HCT116 (cell line): Measurements from ENCODE around the gene SAMD10. TPM values are rescaled to one million over a fixed set of nuclear protein-coding genes. Genes with fewer than 3 reads are reported as not detected.
A peak's percentile ranks its signal among the peaks of the same experiment; 100 is the strongest.
"Not testable (repeated sequence)": the region's sequence is repeated elsewhere in the genome, so short reads cannot be mapped to it uniquely, and the experiment has no call there.

Experiments used
- ATAC-seq: fragments of 200-7000 bp; cut with Tn5 transposase; 2 replicates; pipeline ENCODE4 v1.9.1; 2020; ENCODE audit warnings: mild to moderate bottlenecking, moderate library complexity
- BruUV-seq: library from RNA; stranded (reverse); fragments of 400-500 nt; replicated peaks from 2 replicates; lab custom pipeline; 2021; lab: Mats Ljungman, UMichigan
- CTCF ChIA-PET: fragments of 300-600 bp; sonication (Branson Sonifier 250); formaldehyde crosslinking; loops from one replicate; lab custom pipeline; 2021; ENCODE audit warnings: antibody characterized with exemption; lab: Charles Lee
- POLR2A ChIA-PET: fragments of 300-600, 350-600 bp; sonication (Branson Sonifier 250); formaldehyde crosslinking; loops from one replicate; lab custom pipeline; 2021; ENCODE audit warnings: antibody characterized with exemption; lab: Charles Lee
- RAD21 ChIA-PET, 2 experiments: fragments of 300-600 bp; sonication (Branson Sonifier 250); formaldehyde crosslinking; loops; one replicate each; lab custom pipeline; 2023; ENCODE audit warnings: low total read pairs in 2 of 2; ENCODE audit not compliant: uncharacterized antibody in 2 of 2, unreplicated experiment in 2 of 2, low non-redundant PET in 1 of 2; lab: Charles Lee
- DNase-seq: peaks from one replicate; pipeline ENCODE4 v3.0.0-alpha.2; 2010; ENCODE audit warnings: low read depth, low spot score
- H2AFZ ChIP-seq: fragments of 200-600 bp; shearing (Covaris generic), sonication (generic); 2 replicates; pipeline ENCODE4 v1.6.1; 2017; ENCODE audit warnings: low read depth, mixed run types, mixed read lengths, antibody characterized with exemption, low read length; ENCODE audit not compliant: poor library complexity, severe bottlenecking
- H3K27ac ChIP-seq: 2 replicates; pipeline ENCODE4 v1.5.1; 2012; ENCODE audit warnings: low read depth, low read length
- H3K27me3 ChIP-seq: fragments of 200-600 bp; sonication (generic); 2 replicates; pipeline ENCODE4 v1.6.1; 2016; ENCODE audit warnings: mixed run types, low read length, mixed read lengths; ENCODE audit not compliant: insufficient read depth
- H3K36me3 ChIP-seq, 2 experiments: fragments of 200-500 bp in 1 of 2; fragments of 200-600 bp in 1 of 2; sonication (Bioruptor generic) in 1 of 2; sonication (generic) in 1 of 2; 2 replicates each; pipeline versions ENCODE4 v1.5.1 to v1.6.1; 2014 to 2016; ENCODE audit warnings: low read length in 2 of 2, inconsistent platforms in 1 of 2, mixed read lengths in 1 of 2, mixed run types in 1 of 2; ENCODE audit not compliant: insufficient read depth in 2 of 2, control insufficient read depth in 1 of 2
- H3K4me1 ChIP-seq, 2 experiments: fragments of 200-600 bp in 1 of 2; sonication (generic) in 1 of 2; 2 replicates each; pipeline versions ENCODE4 v1.5.1 to v1.6.1; 2012 to 2017; ENCODE audit warnings: low read length in 2 of 2, inconsistent platforms in 1 of 2, mild to moderate bottlenecking in 1 of 2, mixed read lengths in 1 of 2, mixed run types in 1 of 2, moderate library complexity in 1 of 2; ENCODE audit not compliant: insufficient read depth in 2 of 2, control insufficient read depth in 1 of 2
- H3K4me2 ChIP-seq: fragments of 200-600 bp; sonication (generic); 2 replicates; pipeline ENCODE4 v1.6.1; 2017; ENCODE audit warnings: mixed run types, low read length, mixed read lengths
- H3K4me3 ChIP-seq, 2 experiments: fragments of 200-600 bp in 1 of 2; sonication (generic) in 1 of 2; replicated peaks in 1 of 2; 2 replicates each; pipeline ENCODE4 v1.5.1; 2011 to 2016; ENCODE audit warnings: low read length in 2 of 2, control low read depth in 1 of 2, low read depth in 1 of 2, mild to moderate bottlenecking in 1 of 2, mixed read lengths in 1 of 2, mixed run types in 1 of 2
- H3K79me2 ChIP-seq: fragments of 200-600 bp; sonication (generic); 2 replicates; pipeline ENCODE4 v1.6.1; 2017; ENCODE audit warnings: mild to moderate bottlenecking, mixed run types, low read length, moderate library complexity, mixed read lengths; ENCODE audit not compliant: insufficient read depth
- H3K9ac ChIP-seq: fragments of 200-600 bp; sonication (generic); 2 replicates; pipeline ENCODE4 v1.6.1; 2016; ENCODE audit warnings: low read length, mixed read lengths
- H3K9me2 ChIP-seq: fragments of 200-600 bp; sonication (generic), shearing (Covaris generic); 2 replicates; pipeline ENCODE4 v1.6.1; 2017; ENCODE audit warnings: mixed run types, mild to moderate bottlenecking, moderate library complexity; ENCODE audit not compliant: insufficient read depth
- H3K9me3 ChIP-seq, 2 experiments: fragments of 200-500 bp in 1 of 2; fragments of 200-600 bp in 1 of 2; sonication (Bioruptor generic) in 1 of 2; sonication (generic) in 1 of 2; 2 replicates each; pipeline ENCODE4 v1.6.1; 2014 to 2017; ENCODE audit warnings: low read length in 2 of 2, mixed read lengths in 2 of 2, inconsistent platforms in 1 of 2, low read depth in 1 of 2, mild to moderate bottlenecking in 1 of 2, mixed run types in 1 of 2, moderate library complexity in 1 of 2; ENCODE audit not compliant: control insufficient read depth in 1 of 2, insufficient read depth in 1 of 2
- H4K20me1 ChIP-seq: fragments of 200-600 bp; sonication (generic), shearing (Covaris generic); 2 replicates; pipeline ENCODE4 v1.6.1; 2017; ENCODE audit warnings: mixed run types, mild to moderate bottlenecking, moderate library complexity; ENCODE audit not compliant: insufficient read depth
- CEBPB ChIP-seq: IDR thresholded peaks from 2 replicates; pipeline ENCODE4 v1.6.1; 2012; ENCODE audit warnings: low read depth
- EGR1 ChIP-seq: IDR thresholded peaks from 2 replicates; pipeline ENCODE4 v1.6.1; 2012; ENCODE audit warnings: low read depth
- JUND ChIP-seq: IDR thresholded peaks from 2 replicates; pipeline ENCODE4 v1.6.1; 2012
- POLR2A ChIP-seq: IDR thresholded peaks from 2 replicates; pipeline ENCODE4 v1.7.0; 2011; ENCODE audit warnings: borderline replicate concordance; ENCODE audit not compliant: insufficient read depth, insufficient read length; ENCODE audit errors: extremely low read depth
- RAD21 ChIP-seq: IDR thresholded peaks from 2 replicates; pipeline ENCODE4 v1.6.1; 2012; ENCODE audit warnings: low read depth, mild to moderate bottlenecking
- SIN3A ChIP-seq: IDR thresholded peaks from 2 replicates; pipeline ENCODE4 v1.6.1; 2012; ENCODE audit warnings: low read depth
- SRF ChIP-seq: IDR thresholded peaks from 2 replicates; pipeline ENCODE4 v1.6.1; 2012; ENCODE audit warnings: low read depth
- TCF7L2 ChIP-seq: IDR thresholded peaks from 2 replicates; pipeline ENCODE4 v1.7.0; 2011; ENCODE audit warnings: borderline replicate concordance, inconsistent platforms; ENCODE audit not compliant: insufficient read depth, insufficient read length; ENCODE audit errors: extremely low read depth
- YY1 ChIP-seq: IDR thresholded peaks from 2 replicates; pipeline ENCODE4 v1.6.1; 2011; ENCODE audit warnings: low read length, low read depth, moderate library complexity, mild to moderate bottlenecking; ENCODE audit not compliant: insufficient replicate concordance; ENCODE audit errors: extremely low read depth
- ZFX ChIP-seq: fragments of 450-650 bp; IDR thresholded peaks from 2 replicates; pipeline ENCODE4 v1.6.1; 2017
- ZNF274 ChIP-seq: fragments of 200-500 bp; sonication (Bioruptor generic); IDR thresholded peaks from 2 replicates; pipeline ENCODE4 v1.6.1; 2014; ENCODE audit warnings: mild to moderate bottlenecking, low read depth, low read length, inconsistent platforms
- intact Hi-C: fragments of 100-400 bp; cut with micrococcal nuclease; formaldehyde crosslinking; loops from 2 replicates; pipeline ENCODE4 v1.10.0; 2022
- total RNA-seq: library from RNA; stranded (reverse); gene quantifications from one replicate; pipeline ENCODE4 v1.2.1, GENCODE V29; 2021; ENCODE audit not compliant: unreplicated experiment
- TF ChIP-seq, protein P1 (sequence below): IDR thresholded peaks from 2 replicates; pipeline ENCODE4 v1.6.1; 2011; ENCODE audit warnings: mild to moderate bottlenecking, low read length, moderate library complexity; ENCODE audit not compliant: insufficient replicate concordance; ENCODE audit errors: extremely low read depth
- TF ChIP-seq, protein P2 (sequence below): IDR thresholded peaks from 2 replicates; pipeline ENCODE4 v1.6.1; 2012
- TF ChIP-seq, protein P3 (sequence below): IDR thresholded peaks from 2 replicates; pipeline ENCODE4 v1.6.1; 2012; ENCODE audit warnings: low read depth

The SAMD10 gene
- total RNA-seq, 1 experiment from 2014 or later = 4.2 TPM

DNA sequence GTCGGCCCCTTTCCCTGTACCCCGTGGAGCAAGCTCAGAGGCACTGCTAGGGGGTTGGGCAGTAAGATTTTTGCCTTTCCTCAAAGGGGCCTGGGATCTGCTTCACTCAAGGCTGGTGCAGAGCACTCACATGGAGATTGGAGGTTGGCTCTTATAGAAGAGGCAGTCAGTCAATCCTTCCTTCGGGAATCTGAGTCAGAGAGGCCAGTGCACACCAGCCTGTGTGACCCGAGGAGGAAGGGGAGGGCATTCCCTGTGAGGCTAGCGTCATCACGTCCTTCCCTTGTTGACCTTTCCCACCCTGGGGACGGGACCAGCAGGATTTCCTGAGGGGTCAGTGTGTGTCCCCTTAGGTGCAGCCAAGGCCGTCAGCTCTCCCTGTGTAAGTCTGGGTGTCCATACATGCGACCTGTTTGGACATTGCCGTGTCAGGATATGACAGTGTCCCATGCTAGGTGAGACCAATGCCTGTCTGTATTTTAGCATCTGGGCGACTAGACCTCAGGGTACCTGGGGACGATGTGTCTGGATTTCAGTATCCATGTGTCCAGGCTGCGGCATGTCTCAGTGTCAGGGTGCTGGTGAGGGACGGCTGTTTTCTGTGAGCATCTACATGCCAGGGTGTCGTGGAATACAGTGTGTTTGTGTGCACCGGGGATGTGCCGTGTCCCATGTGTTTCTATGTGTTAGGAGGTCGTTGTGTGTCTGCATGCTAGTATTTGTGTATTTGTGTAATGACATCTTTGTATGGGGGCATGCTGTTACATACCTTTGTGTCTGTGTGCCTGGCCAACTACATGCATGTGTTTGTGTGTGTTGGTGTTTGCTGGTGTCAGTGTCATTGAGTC, 6.9 kb downstream of the SAMD10 start:
- no peak overlapping the region for H3K4me2 ChIP-seq
- H3K9me3 ChIP-seq = no peaks in the 10 kb centered on the region
- H3K4me3 ChIP-seq = no peak overlapping the region
- CTCF ChIA-PET = interaction anchor here (1.4 to 2.1 kb wide), 2 partner anchors 434 kb away, joined by 4 to 30 read pairs; partner anchors contain the start of gene PTK6
- H3K27ac ChIP-seq = no peak overlapping the region
- no TSS peak for BruUV-seq
- H3K9me2 ChIP-seq = no peaks in the 10 kb centered on the region
- no peak for DNase-seq
- H2AFZ ChIP-seq = no peak overlapping the region
- H3K79me2 ChIP-seq = peaks cover 4% of the 10 kb centered on the region; the same call in 1 of the 2 replicates
- 0 out of 2 replicates have a peak overlapping the region, but pooled peaks have one; percentile 62 for H3K9ac ChIP-seq
- POLR2A ChIA-PET = interaction anchor here (0.7 kb wide), 1 partner anchor 55 kb away, joined by 3 read pairs; no protein-coding TSS in a partner anchor
- no peak for ATAC-seq
- H3K36me3 ChIP-seq = no peaks in the 10 kb centered on the region
- intact Hi-C loops = loop anchor here (1.0 to 10.0 kb wide), 3 partner anchors 63 to 188 kb away; partner anchors contain the start of genes ABHD16B and TPD52L2
- RAD21 ChIA-PET = no interaction called here
- no peaks in the 10 kb centered on the region for H3K27me3 ChIP-seq
- no peak for TF ChIP-seq ZNF274
- TF ChIP-seq, protein P1, sequence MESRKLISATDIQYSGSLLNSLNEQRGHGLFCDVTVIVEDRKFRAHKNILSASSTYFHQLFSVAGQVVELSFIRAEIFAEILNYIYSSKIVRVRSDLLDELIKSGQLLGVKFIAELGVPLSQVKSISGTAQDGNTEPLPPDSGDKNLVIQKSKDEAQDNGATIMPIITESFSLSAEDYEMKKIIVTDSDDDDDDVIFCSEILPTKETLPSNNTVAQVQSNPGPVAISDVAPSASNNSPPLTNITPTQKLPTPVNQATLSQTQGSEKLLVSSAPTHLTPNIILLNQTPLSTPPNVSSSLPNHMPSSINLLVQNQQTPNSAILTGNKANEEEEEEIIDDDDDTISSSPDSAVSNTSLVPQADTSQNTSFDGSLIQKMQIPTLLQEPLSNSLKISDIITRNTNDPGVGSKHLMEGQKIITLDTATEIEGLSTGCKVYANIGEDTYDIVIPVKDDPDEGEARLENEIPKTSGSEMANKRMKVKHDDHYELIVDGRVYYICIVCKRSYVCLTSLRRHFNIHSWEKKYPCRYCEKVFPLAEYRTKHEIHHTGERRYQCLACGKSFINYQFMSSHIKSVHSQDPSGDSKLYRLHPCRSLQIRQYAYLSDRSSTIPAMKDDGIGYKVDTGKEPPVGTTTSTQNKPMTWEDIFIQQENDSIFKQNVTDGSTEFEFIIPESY = no peak
- TF ChIP-seq CEBPB = no peak
- TF ChIP-seq TCF7L2 = no peak
- no peak for TF ChIP-seq SIN3A
- TF ChIP-seq RAD21 = no peak
- no peak for TF ChIP-seq POLR2A
- TF ChIP-seq YY1 = no peak
- TF ChIP-seq EGR1 = no peak
- TF ChIP-seq ZFX = no peak
- TF ChIP-seq JUND = no peak
- TF ChIP-seq SRF = no peak
- TF ChIP-seq, protein P2, sequence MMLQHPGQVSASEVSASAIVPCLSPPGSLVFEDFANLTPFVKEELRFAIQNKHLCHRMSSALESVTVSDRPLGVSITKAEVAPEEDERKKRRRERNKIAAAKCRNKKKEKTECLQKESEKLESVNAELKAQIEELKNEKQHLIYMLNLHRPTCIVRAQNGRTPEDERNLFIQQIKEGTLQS = no peak
- TF ChIP-seq, protein P3, sequence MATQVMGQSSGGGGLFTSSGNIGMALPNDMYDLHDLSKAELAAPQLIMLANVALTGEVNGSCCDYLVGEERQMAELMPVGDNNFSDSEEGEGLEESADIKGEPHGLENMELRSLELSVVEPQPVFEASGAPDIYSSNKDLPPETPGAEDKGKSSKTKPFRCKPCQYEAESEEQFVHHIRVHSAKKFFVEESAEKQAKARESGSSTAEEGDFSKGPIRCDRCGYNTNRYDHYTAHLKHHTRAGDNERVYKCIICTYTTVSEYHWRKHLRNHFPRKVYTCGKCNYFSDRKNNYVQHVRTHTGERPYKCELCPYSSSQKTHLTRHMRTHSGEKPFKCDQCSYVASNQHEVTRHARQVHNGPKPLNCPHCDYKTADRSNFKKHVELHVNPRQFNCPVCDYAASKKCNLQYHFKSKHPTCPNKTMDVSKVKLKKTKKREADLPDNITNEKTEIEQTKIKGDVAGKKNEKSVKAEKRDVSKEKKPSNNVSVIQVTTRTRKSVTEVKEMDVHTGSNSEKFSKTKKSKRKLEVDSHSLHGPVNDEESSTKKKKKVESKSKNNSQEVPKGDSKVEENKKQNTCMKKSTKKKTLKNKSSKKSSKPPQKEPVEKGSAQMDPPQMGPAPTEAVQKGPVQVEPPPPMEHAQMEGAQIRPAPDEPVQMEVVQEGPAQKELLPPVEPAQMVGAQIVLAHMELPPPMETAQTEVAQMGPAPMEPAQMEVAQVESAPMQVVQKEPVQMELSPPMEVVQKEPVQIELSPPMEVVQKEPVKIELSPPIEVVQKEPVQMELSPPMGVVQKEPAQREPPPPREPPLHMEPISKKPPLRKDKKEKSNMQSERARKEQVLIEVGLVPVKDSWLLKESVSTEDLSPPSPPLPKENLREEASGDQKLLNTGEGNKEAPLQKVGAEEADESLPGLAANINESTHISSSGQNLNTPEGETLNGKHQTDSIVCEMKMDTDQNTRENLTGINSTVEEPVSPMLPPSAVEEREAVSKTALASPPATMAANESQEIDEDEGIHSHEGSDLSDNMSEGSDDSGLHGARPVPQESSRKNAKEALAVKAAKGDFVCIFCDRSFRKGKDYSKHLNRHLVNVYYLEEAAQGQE = no peak
- TF ChIP-seq, all 23 proteins: peak for 0
- Histone ChIP-seq H4K20me1 (no peaks in the 10 kb centered on the region), H3K4me1 (peaks cover 21 to 42% of the 10 kb centered on the region in 2 experiments)

DNA sequence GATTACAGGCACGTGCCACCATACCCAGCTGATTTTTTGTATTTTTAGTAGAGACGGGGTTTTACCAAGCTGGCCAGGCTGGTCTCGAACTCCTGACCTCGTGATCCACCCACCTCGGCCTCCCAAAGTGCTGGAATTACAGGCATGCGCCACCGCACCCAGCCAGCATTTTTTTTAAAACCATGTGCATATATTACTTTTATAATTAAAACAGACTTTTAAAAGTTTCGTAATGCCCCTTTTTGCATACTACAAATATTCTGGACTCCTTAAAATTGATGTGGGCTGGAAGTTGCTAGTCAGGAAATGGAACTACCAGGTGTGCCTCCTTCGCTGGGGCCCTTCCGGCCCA, 7.5 kb downstream of the SAMD10 start:
- RAD21 ChIA-PET = interaction anchor here in 1 of 2 experiments (0.6 kb wide), 1 partner anchor 434 kb away, joined by 7 read pairs; no protein-coding TSS in a partner anchor
- H3K9ac ChIP-seq, H3K27me3 ChIP-seq, H3K27ac ChIP-seq, POLR2A ChIA-PET, H3K79me2 ChIP-seq, H3K36me3 ChIP-seq, DNase-seq, ATAC-seq, H2AFZ ChIP-seq, BruUV-seq, H3K4me2 ChIP-seq, H4K20me1 ChIP-seq, H3K4me3 ChIP-seq, H3K9me2 ChIP-seq, H3K9me3 ChIP-seq: not testable (repeated sequence)
- CTCF ChIA-PET = interaction anchor here (1.4 kb wide), 1 partner anchor 434 kb away, joined by 4 read pairs; no protein-coding TSS in a partner anchor
- intact Hi-C loops = loop anchor here (10.0 kb wide), 2 partner anchors 107 to 187 kb away; partner anchors contain the start of genes ABHD16B and TPD52L2
- peaks cover 21 to 37% of the 10 kb centered on the region in 2 experiments for H3K4me1 ChIP-seq
